AG09319 (cell line): ENCODE measurements around the gene CLDN6.

Experiments
- DNase-seq: peaks from one replicate; pipeline ENCODE4 v3.0.0-alpha.2; 2010; ENCODE audit warnings: low read depth; ENCODE audit errors: extremely low read depth
- TF ChIP-seq, protein P1 (sequence below): IDR thresholded peaks from 2 replicates; pipeline ENCODE4 v1.5.1; 2011; ENCODE audit warnings: low read depth, mild to moderate bottlenecking, inconsistent platforms, low read length, moderate library complexity

The CLDN6 gene

DNA sequence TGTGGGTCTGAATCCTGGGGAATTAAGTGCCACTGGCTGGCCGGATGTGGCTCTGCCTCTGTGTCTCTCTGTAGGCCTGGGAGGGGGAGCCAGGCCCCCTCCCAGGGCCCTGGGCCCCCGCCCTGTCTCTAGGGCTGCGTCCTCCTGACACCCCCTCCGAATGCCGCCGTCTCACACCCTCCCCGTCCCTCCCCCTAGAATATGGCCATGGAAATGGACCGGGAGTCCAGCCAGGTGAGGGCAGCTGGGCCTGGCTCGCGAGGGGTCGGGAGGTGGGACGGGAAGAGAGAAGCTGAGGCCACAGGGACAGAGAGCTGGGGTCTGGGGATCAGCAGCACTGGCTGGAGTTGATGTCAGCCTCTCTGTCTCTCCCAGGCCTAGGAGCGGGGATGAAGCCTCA is 21.7 kb downstream of the CLDN6 start:
- no peak for DNase-seq
- TF ChIP-seq, protein P1, sequence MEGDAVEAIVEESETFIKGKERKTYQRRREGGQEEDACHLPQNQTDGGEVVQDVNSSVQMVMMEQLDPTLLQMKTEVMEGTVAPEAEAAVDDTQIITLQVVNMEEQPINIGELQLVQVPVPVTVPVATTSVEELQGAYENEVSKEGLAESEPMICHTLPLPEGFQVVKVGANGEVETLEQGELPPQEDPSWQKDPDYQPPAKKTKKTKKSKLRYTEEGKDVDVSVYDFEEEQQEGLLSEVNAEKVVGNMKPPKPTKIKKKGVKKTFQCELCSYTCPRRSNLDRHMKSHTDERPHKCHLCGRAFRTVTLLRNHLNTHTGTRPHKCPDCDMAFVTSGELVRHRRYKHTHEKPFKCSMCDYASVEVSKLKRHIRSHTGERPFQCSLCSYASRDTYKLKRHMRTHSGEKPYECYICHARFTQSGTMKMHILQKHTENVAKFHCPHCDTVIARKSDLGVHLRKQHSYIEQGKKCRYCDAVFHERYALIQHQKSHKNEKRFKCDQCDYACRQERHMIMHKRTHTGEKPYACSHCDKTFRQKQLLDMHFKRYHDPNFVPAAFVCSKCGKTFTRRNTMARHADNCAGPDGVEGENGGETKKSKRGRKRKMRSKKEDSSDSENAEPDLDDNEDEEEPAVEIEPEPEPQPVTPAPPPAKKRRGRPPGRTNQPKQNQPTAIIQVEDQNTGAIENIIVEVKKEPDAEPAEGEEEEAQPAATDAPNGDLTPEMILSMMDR: no peak

DNA sequence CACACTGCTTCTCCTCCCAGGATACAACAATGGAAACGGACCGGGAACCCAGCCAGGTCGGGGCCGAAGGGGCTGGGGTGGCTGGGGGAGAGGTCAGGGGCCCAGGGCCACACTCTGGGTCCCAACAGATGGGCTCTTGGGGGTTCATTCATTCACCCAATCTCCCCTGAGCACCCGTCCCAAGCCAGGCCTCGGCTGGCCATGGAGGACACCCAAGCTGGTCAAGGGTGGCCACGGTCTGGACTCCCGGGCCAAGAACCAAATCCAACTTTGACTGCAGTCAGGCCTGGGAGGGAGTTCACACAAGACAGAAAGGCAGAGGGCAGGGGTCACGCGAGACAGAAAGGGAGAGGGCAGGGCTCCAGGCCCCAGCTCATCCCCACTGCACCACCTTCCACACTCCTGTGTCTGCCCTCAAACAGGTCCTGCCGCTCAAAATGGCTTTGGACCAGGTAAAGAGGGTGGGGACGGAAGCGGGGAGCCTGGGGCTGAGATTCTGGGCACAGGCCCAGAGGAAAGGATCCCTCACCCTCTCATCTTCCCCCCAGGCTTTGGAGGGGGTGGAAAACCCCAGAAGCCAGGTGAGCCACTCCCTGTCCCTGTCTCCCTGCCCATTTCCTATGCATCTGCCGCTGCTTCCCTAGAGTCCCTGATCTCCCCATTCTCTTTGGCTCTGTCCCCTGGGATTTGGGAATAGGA is 25.5 kb downstream of the CLDN6 start:
- TF ChIP-seq, protein P1: no peak
- no peak for DNase-seq

DNA sequence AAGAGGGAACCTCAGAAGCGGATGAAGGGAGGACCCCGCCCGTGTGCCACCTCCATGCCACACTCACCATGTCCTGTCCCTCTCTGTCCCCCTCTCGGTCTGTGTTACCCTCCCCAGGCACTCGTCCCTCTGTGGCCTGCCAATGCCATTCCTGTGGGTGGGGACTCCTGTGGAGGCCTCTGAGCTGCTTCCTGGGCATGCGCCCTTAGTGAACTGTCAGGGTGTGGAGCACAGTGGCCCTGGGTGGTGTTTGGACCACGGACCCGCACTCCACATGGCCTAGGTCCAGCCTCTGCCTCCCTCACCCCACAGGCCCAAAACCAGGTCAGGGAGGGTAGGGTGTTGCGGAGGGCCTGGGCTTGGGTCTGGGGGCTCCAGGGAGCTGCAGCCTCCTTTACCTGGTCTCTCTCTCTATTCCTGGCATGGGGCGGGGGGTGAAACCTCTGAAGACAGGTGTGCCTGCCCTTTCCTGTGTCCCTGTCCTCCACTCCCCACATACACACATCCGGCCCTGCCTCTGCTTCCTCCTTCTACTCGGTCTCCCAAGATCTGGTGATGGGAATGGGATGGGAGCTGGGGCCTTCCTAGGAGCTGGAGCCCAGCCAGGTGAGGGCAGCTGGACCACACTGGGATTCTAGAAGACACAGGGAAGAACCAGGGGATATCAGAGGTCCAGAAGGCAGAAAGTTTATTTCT is 26.3 kb downstream of the CLDN6 start:
- TF ChIP-seq, protein P1: no peak
- no peak for DNase-seq

DNA sequence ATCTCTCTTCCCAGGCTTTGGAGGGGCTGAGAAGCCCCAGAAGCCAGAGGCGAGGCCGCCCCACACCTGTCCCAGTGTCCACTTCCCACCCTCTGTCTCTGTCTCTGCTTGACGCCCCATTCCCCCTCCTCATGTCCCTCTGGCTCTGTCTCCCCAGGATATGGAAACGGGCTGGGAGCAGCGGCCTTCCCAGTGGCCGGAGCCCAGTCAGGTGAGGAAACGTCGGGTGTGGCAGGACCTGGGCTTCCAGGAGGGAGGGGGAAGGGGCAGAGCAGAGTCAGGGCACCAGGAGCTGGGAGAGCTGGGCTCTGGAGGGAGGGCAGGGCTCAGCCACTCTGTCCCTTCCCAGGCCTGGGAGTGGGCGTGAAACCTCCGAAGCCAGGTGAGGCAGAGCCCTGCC is 27.1 kb downstream of the CLDN6 start:
- TF ChIP-seq, protein P1: no peak
- DNase-seq: no peak

DNA sequence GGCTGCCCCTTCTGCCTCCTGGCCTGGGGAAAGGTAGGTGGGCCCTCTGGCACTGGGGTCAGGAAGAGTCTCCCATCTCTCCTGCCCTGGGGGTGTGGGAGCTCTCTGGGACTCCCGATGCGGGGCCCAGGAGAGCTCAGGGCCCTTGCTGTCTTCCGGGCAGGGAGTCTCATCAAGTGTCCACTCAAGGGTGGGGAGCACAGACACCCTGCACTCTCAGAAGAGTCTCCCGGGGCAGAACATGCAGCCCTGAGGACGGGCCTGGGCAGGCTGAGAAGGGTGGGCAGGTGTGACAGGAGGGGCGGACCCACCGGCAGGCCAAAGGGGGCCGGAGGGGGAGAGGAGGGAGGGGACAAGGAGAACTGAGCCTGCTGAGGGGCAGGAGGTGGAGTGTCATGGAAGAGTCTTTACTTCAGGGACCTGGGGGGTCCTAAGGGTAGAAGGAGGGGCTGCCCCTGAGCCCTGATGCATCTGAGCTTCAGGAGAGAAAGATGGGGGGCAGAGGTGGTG is 29.3 kb downstream of the CLDN6 start:
- TF ChIP-seq, protein P1: no peak
- no peak for DNase-seq

DNA sequence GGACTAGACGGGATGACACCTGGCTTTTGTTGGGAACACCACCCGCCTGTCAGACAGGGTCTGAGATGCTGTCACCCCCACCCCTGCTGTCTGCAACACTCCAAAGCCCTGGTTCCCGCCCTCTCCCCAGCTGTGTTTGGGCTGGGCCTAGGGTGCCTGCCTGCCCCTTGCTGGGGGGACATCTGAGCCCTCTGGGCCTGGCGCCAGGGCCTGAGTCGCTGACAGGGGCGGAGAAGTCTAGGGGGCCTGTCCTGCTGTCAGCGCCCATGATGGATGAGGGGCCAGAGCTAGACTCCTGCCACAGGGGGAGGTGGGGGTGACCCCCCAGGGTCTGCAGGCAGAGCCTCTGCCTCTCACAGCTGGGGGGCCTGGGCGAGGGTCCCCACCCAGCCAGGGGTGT is 30.1 kb downstream of the CLDN6 start:
- DNase-seq: no peak
- TF ChIP-seq, protein P1: no peak

DNA sequence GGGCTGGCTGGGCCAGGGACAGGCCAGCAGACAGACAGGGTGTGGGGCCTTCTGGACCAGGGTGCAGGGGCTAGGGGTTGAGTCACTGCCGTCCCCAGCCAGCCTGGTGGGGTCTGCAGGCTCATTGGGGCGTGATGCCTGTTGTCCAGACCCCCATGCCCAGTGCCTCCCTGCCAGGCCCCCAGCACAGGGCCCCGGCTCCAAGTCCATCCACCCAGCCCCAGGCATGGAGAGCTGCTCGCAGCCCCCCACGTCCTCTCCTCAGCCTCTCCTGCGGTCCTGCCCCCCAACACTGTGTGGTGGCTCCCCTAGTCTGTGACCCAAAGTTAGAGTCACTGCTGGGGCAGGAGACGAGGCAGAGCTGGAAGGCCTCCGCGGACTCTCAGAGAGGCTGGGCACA is 30.7 kb downstream of the CLDN6 start:
- TF ChIP-seq, protein P1: no peak
- no peak for DNase-seq
